ENCODE data around the gene ANKRD10. TPM values are rescaled to one million over a fixed set of nuclear protein-coding genes. Genes with fewer than 3 reads are reported as not detected.
"Not testable (repeated sequence)": the region's sequence is repeated elsewhere in the genome, so short reads cannot be mapped to it uniquely, and the experiment has no call there.

ANKRD10 gene
- total RNA-seq, 1 experiment from 2014 or later: 120 TPM

GRCh38 chr13:110953833-110954532, 39.1 kb upstream of the ANKRD10 start:
- Mint-ChIP-seq H3K4me1 (ENCODE audit: low read depth, unreplicated experiment) (no peaks in the 10 kb centered on the region), H3K36me3 (ENCODE audit: insufficient read depth, unreplicated experiment) (peaks cover 15% of the 10 kb centered on the region), H3K27ac (ENCODE audit: unreplicated experiment) (peak overlapping the region; percentile 87), H3K27me3 (ENCODE audit: unreplicated experiment) (no peaks in the 10 kb centered on the region), H3K9me3 (ENCODE audit: low read depth, unreplicated experiment) (no peaks in the 10 kb centered on the region), H3K4me3 (ENCODE audit: low read depth, unreplicated experiment) (no peak overlapping the region)
- TF ChIP-seq CTCF (IDR thresholded peaks at IDR 0.05; ENCODE audit: unreplicated experiment): no peak
- DNase-seq: no peak
- no TSS peak for BruUV-seq (replicated peaks)
- CTCF ChIA-PET: no interaction called here
- intact Hi-C loops (cut with micrococcal nuclease; ENCODE audit: unreplicated experiment): no loop called here

- intact Hi-C loops (cut with micrococcal nuclease; ENCODE audit: unreplicated experiment): no loop called here
- no TSS peak for BruUV-seq (replicated peaks)
- CTCF ChIA-PET: no interaction called here
Measured at GRCh38 chr13:110953416-110953815, 38.5 kb upstream of the ANKRD10 start.

GRCh38 chr13:110952135-110952534, 37.3 kb upstream of the ANKRD10 start:
- intact Hi-C loops (cut with micrococcal nuclease; ENCODE audit: unreplicated experiment); H3K27me3 Mint-ChIP-seq (ENCODE audit: unreplicated experiment); H3K9me3 Mint-ChIP-seq (ENCODE audit: low read depth, unreplicated experiment); H3K4me3 Mint-ChIP-seq (ENCODE audit: low read depth, unreplicated experiment); CTCF ChIA-PET; DNase-seq; H3K27ac Mint-ChIP-seq (ENCODE audit: unreplicated experiment); H3K4me1 Mint-ChIP-seq (ENCODE audit: low read depth, unreplicated experiment); BruUV-seq (replicated peaks): not testable (repeated sequence)
- peaks cover 10% of the 10 kb centered on the region for H3K36me3 Mint-ChIP-seq (ENCODE audit: insufficient read depth, unreplicated experiment)

More at GRCh38 chr13:110953416-110953815, 38.5 kb upstream of the ANKRD10 start:
- Mint-ChIP-seq H3K9me3 (ENCODE audit: low read depth, unreplicated experiment) (no peaks in the 10 kb centered on the region), H3K4me3 (ENCODE audit: low read depth, unreplicated experiment) (no peak overlapping the region), H3K27me3 (ENCODE audit: unreplicated experiment) (no peaks in the 10 kb centered on the region), H3K4me1 (ENCODE audit: low read depth, unreplicated experiment) (no peaks in the 10 kb centered on the region), H3K36me3 (ENCODE audit: insufficient read depth, unreplicated experiment) (peaks cover 15% of the 10 kb centered on the region), H3K27ac (ENCODE audit: unreplicated experiment) (no peak overlapping the region)
- no peak for DNase-seq
- TF ChIP-seq CTCF (IDR thresholded peaks at IDR 0.05; ENCODE audit: unreplicated experiment): no peak

- Mint-ChIP-seq H3K27me3 (ENCODE audit: unreplicated experiment) (no peaks in the 10 kb centered on the region), H3K9me3 (ENCODE audit: low read depth, unreplicated experiment) (no peaks in the 10 kb centered on the region), H3K36me3 (ENCODE audit: insufficient read depth, unreplicated experiment) (peaks cover 9% of the 10 kb centered on the region), H3K4me1 (ENCODE audit: low read depth, unreplicated experiment) (no peaks in the 10 kb centered on the region), H3K4me3 (ENCODE audit: low read depth, unreplicated experiment) (no peak overlapping the region), H3K27ac (ENCODE audit: unreplicated experiment) (peak overlapping the region; percentile 36)
- CTCF ChIA-PET: no interaction called here
- intact Hi-C loops (cut with micrococcal nuclease; ENCODE audit: unreplicated experiment): no loop called here
- BruUV-seq (replicated peaks): no TSS peak
- TF ChIP-seq CTCF (IDR thresholded peaks at IDR 0.05; ENCODE audit: unreplicated experiment): no peak
- no peak for DNase-seq
Measured at GRCh38 chr13:110950819-110951570, 36.1 kb upstream of the ANKRD10 start.

- CTCF ChIA-PET: no interaction called here
- Mint-ChIP-seq H3K4me3 (ENCODE audit: low read depth, unreplicated experiment) (no peak overlapping the region), H3K27me3 (ENCODE audit: unreplicated experiment) (no peaks in the 10 kb centered on the region), H3K27ac (ENCODE audit: unreplicated experiment) (peak overlapping the region; percentile 36), H3K9me3 (ENCODE audit: low read depth, unreplicated experiment) (no peaks in the 10 kb centered on the region), H3K4me1 (ENCODE audit: low read depth, unreplicated experiment) (no peaks in the 10 kb centered on the region), H3K36me3 (ENCODE audit: insufficient read depth, unreplicated experiment) (peaks cover 8% of the 10 kb centered on the region)
- intact Hi-C loops (cut with micrococcal nuclease; ENCODE audit: unreplicated experiment): no loop called here
- DNase-seq: no peak
- no peak for TF ChIP-seq CTCF (IDR thresholded peaks at IDR 0.05; ENCODE audit: unreplicated experiment)
- BruUV-seq (replicated peaks): no TSS peak
Measured at GRCh38 chr13:110950356-110950755, 35.5 kb upstream of the ANKRD10 start.

All from Calu3 (cell line).